Measurements from ENCODE around the gene TMLHE. TPM values are rescaled to one million over a fixed set of nuclear protein-coding genes. Genes with fewer than 3 reads are reported as not detected.
A peak's percentile ranks its signal among the peaks of the same experiment; 100 is the strongest.
"Not testable (repeated sequence)": the region's sequence is repeated elsewhere in the genome, so short reads cannot be mapped to it uniquely, and the experiment has no call there.

Gene TMLHE
- polyA plus RNA-seq, 3 donors, result 14.3 to 28.3 (median 28.2) TPM

DNA sequence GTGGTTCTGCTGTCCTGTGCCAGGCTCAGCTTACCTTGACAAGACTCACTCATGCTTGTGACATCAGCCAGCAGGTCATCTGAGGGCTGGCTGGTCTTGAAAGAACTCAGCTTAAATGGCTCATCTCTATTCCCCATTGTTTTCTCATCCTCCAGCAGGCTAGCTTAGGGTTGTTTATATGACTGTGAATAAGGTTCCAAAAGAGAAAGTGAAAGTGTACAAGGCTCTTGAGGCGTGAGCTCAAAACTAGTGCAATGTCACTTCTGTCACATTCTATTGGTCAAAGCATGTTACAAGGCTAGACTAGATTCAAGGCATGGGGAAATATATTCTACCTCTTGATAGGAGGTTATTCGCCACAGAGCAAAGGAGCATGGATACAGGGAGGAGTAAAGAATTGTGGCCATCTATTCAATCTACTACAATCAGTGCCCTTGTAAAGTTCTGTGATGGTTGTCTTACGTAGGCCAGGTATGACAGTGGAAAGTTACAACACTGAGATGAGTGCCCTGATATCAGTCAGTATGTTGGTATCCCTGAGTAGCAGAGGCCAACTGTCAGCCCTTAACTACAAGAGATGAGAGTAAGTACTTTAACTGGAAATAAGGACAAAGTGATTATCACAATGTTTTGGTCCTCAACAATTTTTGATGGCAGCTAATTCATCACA, 19.8 kb upstream of the TMLHE start:
- Histone ChIP-seq H3K4me1 (ENCODE audit: control insufficient read depth in 1 of 2, insufficient read depth in 2 of 2, low read length in 2 of 2) (peaks cover 0 to 6% of the 10 kb centered on the region in 2 donors), H3K79me2 (ENCODE audit: insufficient read depth, low read length) (no peaks in the 10 kb centered on the region), H2AFZ (ENCODE audit: insufficient read depth, low read depth, low read length, poor library complexity, severe bottlenecking) (peak overlapping the region; percentile 15), H3K27ac (ENCODE audit: low read depth in 1 of 2, low read length in 2 of 2) (peak overlapping the region in 1 of 2 donors; percentile 39), H3K4me2 (replicated peaks; ENCODE audit: extremely low read depth, low read length, poor library complexity, severe bottlenecking) (peak overlapping the region; percentile 9), H3K36me3 (replicated peaks in 1 of 2; ENCODE audit: control insufficient read depth in 1 of 2, insufficient read depth in 2 of 2, low read length in 2 of 2) (no peaks in the 10 kb centered on the region), H3K9ac (ENCODE audit: insufficient read depth, low read length, poor library complexity, severe bottlenecking) (no peak overlapping the region), H3K27me3 (ENCODE audit: control insufficient read depth in 2 of 2, insufficient read depth in 2 of 2, low read length in 2 of 2) (no peaks in the 10 kb centered on the region), H3K9me3 (replicated peaks in 1 of 2; ENCODE audit: control insufficient read depth in 1 of 2, insufficient read depth in 1 of 2, low read length in 2 of 2) (no peaks in the 10 kb centered on the region), H3K4me3 (replicated peaks in 1 of 3; ENCODE audit: low read depth in 2 of 3, low read length in 3 of 3) (peak overlapping the region in 2 of 3 experiments; percentile 19 to 24), H4K20me1 (ENCODE audit: insufficient read depth, low read length) (no peaks in the 10 kb centered on the region)
- Mint-ChIP-seq H3K9me3 (peaks cover 4 to 43% (median 11%) of the 10 kb centered on the region in 7 donors), H3K36me3 (peaks cover 0 to 1% of the 10 kb centered on the region in 2 donors), H3K4me1 (peaks cover 7% of the 10 kb centered on the region), H3K27ac (peak overlapping the region in 4 of 7 donors; percentile 23 to 79 (median 72)), H3K4me3 (peak overlapping the region; percentile 27 to 51), H3K27me3 (ENCODE audit: low read depth in 3 of 3) (peaks cover 0 to 1% (median 0%) of the 10 kb centered on the region in 3 donors)
- intact Hi-C loops (cut with micrococcal nuclease), result no loop called here
- WGBS (ENCODE audit: insufficient coverage), result no CpG with 5 or more reads among the region's 3 CpGs
- TF ChIP-seq, protein P1, sequence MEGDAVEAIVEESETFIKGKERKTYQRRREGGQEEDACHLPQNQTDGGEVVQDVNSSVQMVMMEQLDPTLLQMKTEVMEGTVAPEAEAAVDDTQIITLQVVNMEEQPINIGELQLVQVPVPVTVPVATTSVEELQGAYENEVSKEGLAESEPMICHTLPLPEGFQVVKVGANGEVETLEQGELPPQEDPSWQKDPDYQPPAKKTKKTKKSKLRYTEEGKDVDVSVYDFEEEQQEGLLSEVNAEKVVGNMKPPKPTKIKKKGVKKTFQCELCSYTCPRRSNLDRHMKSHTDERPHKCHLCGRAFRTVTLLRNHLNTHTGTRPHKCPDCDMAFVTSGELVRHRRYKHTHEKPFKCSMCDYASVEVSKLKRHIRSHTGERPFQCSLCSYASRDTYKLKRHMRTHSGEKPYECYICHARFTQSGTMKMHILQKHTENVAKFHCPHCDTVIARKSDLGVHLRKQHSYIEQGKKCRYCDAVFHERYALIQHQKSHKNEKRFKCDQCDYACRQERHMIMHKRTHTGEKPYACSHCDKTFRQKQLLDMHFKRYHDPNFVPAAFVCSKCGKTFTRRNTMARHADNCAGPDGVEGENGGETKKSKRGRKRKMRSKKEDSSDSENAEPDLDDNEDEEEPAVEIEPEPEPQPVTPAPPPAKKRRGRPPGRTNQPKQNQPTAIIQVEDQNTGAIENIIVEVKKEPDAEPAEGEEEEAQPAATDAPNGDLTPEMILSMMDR (IDR thresholded peaks at IDR 0.05), result no peak
- DNase-seq, result peak in 2 of 3 donors; percentile 2 to 4

DNA sequence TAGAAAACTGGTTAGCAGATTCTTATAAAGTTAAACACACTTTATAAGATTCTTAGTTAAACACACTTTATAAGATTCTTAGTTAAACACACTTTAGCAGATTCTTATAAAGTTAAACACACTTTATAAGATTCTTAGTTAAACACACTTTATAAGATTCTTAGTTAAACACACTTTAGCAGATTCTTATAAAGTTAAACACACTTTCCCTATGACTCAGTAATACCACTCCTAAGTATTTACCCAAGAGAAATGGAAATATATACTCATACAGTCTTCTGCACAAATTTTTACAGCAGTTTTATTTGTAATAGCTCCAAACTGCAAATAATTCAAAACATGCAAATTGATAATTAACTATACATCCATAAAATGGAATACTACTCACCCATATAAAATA, 7.4 kb upstream of the TMLHE start:
- H4K20me1 ChIP-seq (ENCODE audit: insufficient read depth, low read length); H2AFZ ChIP-seq (ENCODE audit: insufficient read depth, low read depth, low read length, poor library complexity, severe bottlenecking); H3K9me3 ChIP-seq (replicated peaks in 1 of 2; ENCODE audit: control insufficient read depth in 1 of 2, insufficient read depth in 1 of 2, low read length in 2 of 2); H3K36me3 Mint-ChIP-seq; H3K4me2 ChIP-seq (replicated peaks; ENCODE audit: extremely low read depth, low read length, poor library complexity, severe bottlenecking); H3K9ac ChIP-seq (ENCODE audit: insufficient read depth, low read length, poor library complexity, severe bottlenecking); H3K9me3 Mint-ChIP-seq; H3K27me3 Mint-ChIP-seq (ENCODE audit: low read depth in 3 of 3); H3K36me3 ChIP-seq (replicated peaks in 1 of 2; ENCODE audit: control insufficient read depth in 1 of 2, insufficient read depth in 2 of 2, low read length in 2 of 2); H3K27me3 ChIP-seq (ENCODE audit: control insufficient read depth in 2 of 2, insufficient read depth in 2 of 2, low read length in 2 of 2); H3K27ac ChIP-seq (ENCODE audit: low read depth in 1 of 2, low read length in 2 of 2); DNase-seq; H3K79me2 ChIP-seq (ENCODE audit: insufficient read depth, low read length); H3K27ac Mint-ChIP-seq; H3K4me3 ChIP-seq (replicated peaks in 1 of 3; ENCODE audit: low read depth in 2 of 3, low read length in 3 of 3); H3K4me3 Mint-ChIP-seq; intact Hi-C loops (cut with micrococcal nuclease); H3K4me1 ChIP-seq (ENCODE audit: control insufficient read depth in 1 of 2, insufficient read depth in 2 of 2, low read length in 2 of 2): not testable (repeated sequence)
- peaks cover 12% of the 10 kb centered on the region for H3K4me1 Mint-ChIP-seq

Measured in CD14-positive monocyte (primary cell).